Smooth muscle cell (in vitro differentiated cells): ENCODE results near the gene SSR3. TPM values are rescaled to one million over a fixed set of nuclear protein-coding genes. Genes with fewer than 3 reads are reported as not detected.

Source experiments
- DNase-seq: peaks from one replicate; lab custom pipeline; 2025; ENCODE audit not compliant: unreplicated experiment; lab: John Stamatoyannopoulos, UW
- H2AFZ ChIP-seq: fragments of 200-600 bp; sonication (generic); 2 replicates; pipeline ENCODE4 v1.6.0; 2016; ENCODE audit warnings: antibody characterized with exemption, low read depth, mild to moderate bottlenecking
- H3F3A ChIP-seq: fragments of 200-600 bp; sonication (generic); 2 replicates; pipeline ENCODE4 v1.6.0; 2017; ENCODE audit warnings: antibody characterized with exemption, low read depth
- H3K27ac ChIP-seq: fragments of 200-600 bp; sonication (generic); 2 replicates; pipeline ENCODE4 v1.5.1; 2016; ENCODE audit warnings: low read depth, mild to moderate bottlenecking
- H3K27me3 ChIP-seq: fragments of 200-600 bp; sonication (generic); 2 replicates; pipeline ENCODE4 v1.6.1; 2016; ENCODE audit warnings: low read depth, mild to moderate bottlenecking
- H3K36me3 ChIP-seq: fragments of 200-600 bp; sonication (generic); 2 replicates; pipeline ENCODE4 v1.5.1; 2016; ENCODE audit warnings: low read depth
- H3K4me1 ChIP-seq: fragments of 200-600 bp; sonication (generic); 2 replicates; pipeline ENCODE4 v1.5.1; 2016; ENCODE audit warnings: low read depth
- H3K4me2 ChIP-seq: fragments of 200-600 bp; sonication (generic); 2 replicates; pipeline ENCODE4 v1.6.0; 2016; ENCODE audit warnings: mild to moderate bottlenecking
- H3K4me3 ChIP-seq: fragments of 200-600 bp; sonication (generic); 2 replicates; pipeline ENCODE4 v1.5.1; 2016; ENCODE audit warnings: mild to moderate bottlenecking
- H3K79me2 ChIP-seq: fragments of 200-600 bp; sonication (generic); 2 replicates; pipeline ENCODE4 v1.6.0; 2016; ENCODE audit warnings: low read depth, mild to moderate bottlenecking
- H3K9ac ChIP-seq: fragments of 200-600 bp; sonication (generic); 2 replicates; pipeline ENCODE4 v1.6.0; 2016; ENCODE audit warnings: low read depth
- H3K9me3 ChIP-seq: fragments of 200-600 bp; sonication (generic); replicated peaks from 2 replicates; pipeline ENCODE4 v1.5.1; 2016; ENCODE audit warnings: low read depth
- H4K20me1 ChIP-seq: fragments of 200-600 bp; sonication (generic); 2 replicates; pipeline ENCODE4 v1.6.0; 2016; ENCODE audit warnings: low read depth
- WGBS: methylation state at CpG from one replicate; pipeline ENCODE4 v1.1.7; 2016; ENCODE audit warnings: low lambda C conversion rate; 5-methylcytosine and 5-hydroxymethylcytosine counted together
- polyA plus RNA-seq: library from polyadenylated mRNA; unstranded; fragments of >200 nt; fragmentation: Nextera tagmentation; extraction: Ambion mirVana; gene quantifications from 2 replicates; pipeline ENCODE4 v1.2.1, GENCODE V29; 2016
- total RNA-seq: library from RNA; depleted of rRNA; stranded (reverse); fragments of >200 nt; gene quantifications from 2 replicates; pipeline ENCODE4 v1.2.3, GENCODE V29; 2014
- TF ChIP-seq, protein P1 (sequence below): fragments of 200-600 bp; sonication (generic); IDR thresholded peaks from 2 replicates; pipeline ENCODE4 v1.5.1; 2017; ENCODE audit warnings: borderline replicate concordance, mild to moderate bottlenecking, antibody characterized with exemption; ENCODE audit not compliant: insufficient read depth, poor library complexity, severe bottlenecking

SSR3 gene
- total and polyA plus RNA-seq, 2 experiments from 2014 or later, result 325 to 370 TPM

DNA sequence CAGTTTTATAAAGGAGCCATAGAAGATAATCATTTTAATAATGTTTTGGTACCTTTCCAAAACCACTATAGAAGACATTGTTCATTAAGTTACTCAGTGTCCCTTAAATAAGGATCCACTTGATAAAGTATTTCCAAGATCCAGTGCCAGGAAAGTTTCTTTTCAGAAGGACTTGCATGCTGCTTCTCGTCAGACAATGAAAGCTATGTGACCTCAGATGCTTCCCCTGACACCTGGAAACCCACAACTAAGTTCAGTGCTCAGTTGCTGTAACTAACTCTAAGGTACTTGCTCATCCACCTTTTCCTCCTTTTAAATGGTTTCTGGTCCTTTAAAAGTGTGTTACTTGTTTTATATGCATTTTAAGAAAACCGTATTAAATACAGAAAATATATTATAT lies 7.3 kb downstream of the SSR3 start:
- Histone ChIP-seq H3K27me3 (no peaks in the 10 kb centered on the region), H3K4me3 (no peak overlapping the region), H3K36me3 (peaks cover 30% of the 10 kb centered on the region), H3K4me1 (peaks cover 9% of the 10 kb centered on the region), H2AFZ (no peak overlapping the region), H3K27ac (peak overlapping the region; percentile 96), H4K20me1 (peaks cover 99% of the 10 kb centered on the region), H3K9me3 (no peaks in the 10 kb centered on the region), H3K9ac (no peak overlapping the region), H3K79me2 (peaks cover 79% of the 10 kb centered on the region), H3F3A (peaks cover 20% of the 10 kb centered on the region), H3K4me2 (no peak overlapping the region)
- TF ChIP-seq, protein P1, sequence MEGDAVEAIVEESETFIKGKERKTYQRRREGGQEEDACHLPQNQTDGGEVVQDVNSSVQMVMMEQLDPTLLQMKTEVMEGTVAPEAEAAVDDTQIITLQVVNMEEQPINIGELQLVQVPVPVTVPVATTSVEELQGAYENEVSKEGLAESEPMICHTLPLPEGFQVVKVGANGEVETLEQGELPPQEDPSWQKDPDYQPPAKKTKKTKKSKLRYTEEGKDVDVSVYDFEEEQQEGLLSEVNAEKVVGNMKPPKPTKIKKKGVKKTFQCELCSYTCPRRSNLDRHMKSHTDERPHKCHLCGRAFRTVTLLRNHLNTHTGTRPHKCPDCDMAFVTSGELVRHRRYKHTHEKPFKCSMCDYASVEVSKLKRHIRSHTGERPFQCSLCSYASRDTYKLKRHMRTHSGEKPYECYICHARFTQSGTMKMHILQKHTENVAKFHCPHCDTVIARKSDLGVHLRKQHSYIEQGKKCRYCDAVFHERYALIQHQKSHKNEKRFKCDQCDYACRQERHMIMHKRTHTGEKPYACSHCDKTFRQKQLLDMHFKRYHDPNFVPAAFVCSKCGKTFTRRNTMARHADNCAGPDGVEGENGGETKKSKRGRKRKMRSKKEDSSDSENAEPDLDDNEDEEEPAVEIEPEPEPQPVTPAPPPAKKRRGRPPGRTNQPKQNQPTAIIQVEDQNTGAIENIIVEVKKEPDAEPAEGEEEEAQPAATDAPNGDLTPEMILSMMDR, result no peak
- no peak for DNase-seq
- WGBS, result 77% methylated on average over 2 of the region's 2 CpGs

DNA sequence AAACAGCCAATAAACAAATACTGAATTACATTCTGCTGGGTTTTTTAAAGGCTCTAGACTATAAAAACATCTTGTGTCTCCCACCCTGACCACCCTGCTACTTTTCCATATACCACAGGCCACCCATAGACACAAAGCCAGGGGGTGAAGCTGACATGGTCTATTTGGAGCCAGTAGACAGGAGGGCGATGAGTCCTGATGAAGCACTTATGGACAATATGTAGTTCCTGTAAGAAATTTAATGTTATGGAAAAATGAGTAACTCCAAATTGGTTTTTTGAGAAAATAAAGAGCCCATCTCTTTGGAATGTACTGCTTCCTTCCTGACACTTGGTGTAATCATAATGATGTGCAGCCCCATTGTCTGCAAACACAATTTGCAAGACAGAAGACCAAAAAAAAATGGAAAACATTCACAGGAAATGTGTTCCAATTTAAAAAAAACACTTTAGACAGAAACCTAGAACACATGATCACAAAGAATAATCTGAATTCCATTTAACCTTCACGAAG lies 11.8 kb downstream of the SSR3 start:
- Histone ChIP-seq H3K4me2 (no peak overlapping the region), H4K20me1 (peaks cover 79% of the 10 kb centered on the region), H3K9me3 (no peaks in the 10 kb centered on the region), H3K27ac (peak overlapping the region; percentile 6), H3K79me2 (peaks cover 34% of the 10 kb centered on the region), H3K4me1 (no peaks in the 10 kb centered on the region), H2AFZ (no peak overlapping the region), H3K9ac (no peak overlapping the region), H3K27me3 (no peaks in the 10 kb centered on the region), H3F3A (peaks cover 42% of the 10 kb centered on the region), H3K36me3 (peaks cover 40% of the 10 kb centered on the region), H3K4me3 (no peak overlapping the region)
- TF ChIP-seq, protein P1, result no peak
- no peak for DNase-seq
- 100% methylated on average over 2 of the region's 2 CpGs for WGBS

DNA sequence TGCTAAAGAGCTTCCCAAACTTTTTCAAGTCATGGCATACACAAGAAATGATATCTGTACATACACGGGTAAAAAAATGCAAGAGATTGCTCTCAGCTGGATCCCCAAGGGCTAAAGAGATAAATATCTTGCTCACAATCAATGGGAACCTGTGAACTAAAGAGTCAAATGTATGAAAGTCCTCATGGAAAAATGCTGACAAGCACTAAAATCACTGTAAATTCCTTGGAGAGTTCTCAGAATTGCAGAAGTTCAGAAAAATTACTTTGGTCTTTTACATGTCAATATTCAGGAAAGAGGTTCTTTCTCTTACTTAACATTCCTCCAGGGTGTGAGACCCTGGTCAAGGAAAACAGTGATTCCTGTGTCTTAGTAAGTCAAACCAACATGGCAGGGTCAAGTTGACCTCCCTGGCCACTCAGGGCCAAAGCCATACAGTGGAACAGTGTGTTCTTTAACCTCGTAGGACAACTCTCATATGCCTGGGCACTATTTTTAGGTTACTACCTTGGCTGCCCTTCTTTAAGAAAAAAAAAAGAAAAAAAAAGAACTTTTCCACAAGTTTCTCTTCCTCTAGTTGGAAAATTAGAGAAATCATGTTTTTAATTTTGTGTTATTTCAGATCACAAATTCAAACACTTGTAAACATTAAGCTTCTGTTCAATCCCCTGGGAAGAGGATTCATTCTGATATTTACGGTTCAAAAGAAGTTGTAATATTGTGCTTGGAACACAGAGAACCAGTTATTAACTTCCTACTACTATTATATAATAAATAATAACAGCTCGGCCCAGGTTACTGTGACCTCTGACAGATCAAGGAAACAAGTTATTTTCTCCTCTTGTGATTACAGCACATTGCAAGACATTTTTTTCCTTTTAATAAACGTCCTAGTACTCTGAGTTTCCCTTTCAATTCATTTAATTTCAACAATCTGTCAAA lies 12.5 kb downstream of the SSR3 start:
- H3K36me3 ChIP-seq, result peaks cover 40% of the 10 kb centered on the region

More for the DNA sequence above, 12.5 kb downstream of the SSR3 start:
- Histone ChIP-seq H2AFZ (no peak overlapping the region), H3K9ac (no peak overlapping the region), H3K4me2 (no peak overlapping the region), H3K4me1 (no peaks in the 10 kb centered on the region), H3K9me3 (no peaks in the 10 kb centered on the region), H3K27ac (peak overlapping the region; percentile 6), H4K20me1 (peaks cover 76% of the 10 kb centered on the region), H3K79me2 (peaks cover 27% of the 10 kb centered on the region), H3F3A (peaks cover 50% of the 10 kb centered on the region), H3K4me3 (no peak overlapping the region), H3K27me3 (no peaks in the 10 kb centered on the region)
- WGBS, result 91% methylated on average over 5 of the region's 5 CpGs
- DNase-seq, result no peak
- TF ChIP-seq, protein P1, result no peak
